Activated CD4-positive, alpha-beta T cell treated with anti-CD3 and anti-CD28 coated beads, Interleukin-10, Interleukin-2, amounts not matched to agents 100 ng/mL and 50 ng/mL, durations not matched to agents 16 hours and 8 hours (primary cell): ENCODE measurements around the gene AADAT.
"Not testable (repeated sequence)": the region's sequence is repeated elsewhere in the genome, so short reads cannot be mapped to it uniquely, and the experiment has no call there.

ENCODE experiments used
- DNase-seq: peaks from one replicate; pipeline ENCODE4 v3.0.0-alpha.2; 2020

AADAT gene

GRCh38 chr4:170089668-170090351 is at the start of gene AADAT:
AADAT (minus strand) TSS chr4:170089956; CDS start chr4:170089690, 266 bp downstream.
- peak; percentile 35 for DNase-seq

- peak; percentile 70 for DNase-seq
These were observed 48.9 kb upstream of the AADAT start for GRCh38 chr4:170138580-170139194.

DNA sequence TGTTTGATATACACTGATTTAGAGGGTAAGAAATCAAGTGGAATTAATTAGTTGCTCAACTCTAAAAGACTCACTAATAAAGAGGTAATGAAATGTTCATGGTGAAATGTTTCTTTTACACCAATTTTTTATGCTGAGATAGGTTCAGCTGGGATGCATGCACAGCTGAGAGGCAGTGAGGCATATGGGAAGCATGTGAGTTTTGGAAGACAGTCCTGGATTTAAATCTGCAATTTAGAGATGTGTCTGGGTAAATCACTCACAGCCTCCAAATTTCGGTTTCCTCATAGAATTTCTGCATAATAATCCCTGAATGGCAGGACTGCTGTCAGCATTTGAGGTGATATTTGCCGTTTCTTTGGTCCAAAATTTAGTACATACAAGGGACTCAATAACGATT is 48.2 kb upstream of the AADAT start:
- DNase-seq, result no peak

DNA sequence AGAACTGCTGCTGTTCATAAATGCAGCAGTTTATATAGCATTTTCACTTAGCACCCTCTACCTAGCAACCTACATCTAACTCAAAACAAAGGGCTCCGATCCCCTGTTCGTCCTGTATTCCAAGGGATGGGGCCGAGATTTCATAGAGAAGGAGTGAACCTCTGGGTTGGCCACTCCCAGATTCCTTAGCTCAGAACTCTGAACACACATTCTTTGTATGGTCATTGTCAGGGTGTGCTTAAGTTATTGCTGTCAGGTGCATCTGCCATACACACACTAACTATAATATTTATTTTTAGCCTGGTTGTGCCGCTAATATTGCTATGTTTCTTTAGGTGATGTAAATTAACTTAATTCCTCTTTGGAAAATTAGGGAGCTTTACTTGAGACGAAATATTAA is 47.7 kb upstream of the AADAT start:
- DNase-seq, result no peak

GRCh38 chr4:170134821-170135220 is 45.1 kb upstream of the AADAT start:
- DNase-seq, result no peak

DNA sequence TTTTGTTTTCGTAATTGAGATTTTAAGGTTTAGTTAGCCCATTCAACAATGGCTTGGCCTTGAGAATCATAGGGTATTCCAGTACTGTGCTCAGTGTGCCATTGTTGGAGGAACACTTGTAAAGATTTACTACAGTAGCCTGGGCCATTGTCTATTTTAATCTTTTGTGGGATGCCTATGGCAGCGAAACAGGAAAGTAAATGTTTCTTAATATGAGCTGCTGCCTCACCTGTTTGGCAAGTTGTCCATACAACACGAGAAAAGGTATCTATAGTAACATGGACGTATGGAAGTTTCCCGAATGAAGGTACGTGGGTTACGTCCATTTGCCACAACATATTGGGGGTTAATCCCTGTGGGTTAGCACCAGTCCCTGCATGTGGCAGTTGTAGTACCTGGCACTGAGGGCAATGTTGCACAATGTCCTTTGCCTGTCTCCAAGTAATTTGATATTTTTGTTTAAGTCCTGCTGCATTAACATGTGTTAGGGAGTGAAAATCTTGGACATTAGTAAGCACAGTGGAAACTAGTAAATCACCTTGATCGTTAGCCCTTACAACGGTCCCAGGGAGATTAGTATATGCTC is 38.6 kb upstream of the AADAT start:
- DNase-seq, result no peak

GRCh38 chr4:170127758-170128157 is 38.0 kb upstream of the AADAT start:
- no peak for DNase-seq

GRCh38 chr4:170124406-170124805 is 34.6 kb upstream of the AADAT start:
- no peak for DNase-seq

GRCh38 chr4:170122252-170122651 is 32.5 kb upstream of the AADAT start:
- no peak for DNase-seq

GRCh38 chr4:170114636-170115035 is 24.9 kb upstream of the AADAT start:
- no peak for DNase-seq

GRCh38 chr4:170114183-170114582 is 24.4 kb upstream of the AADAT start:
- not testable (repeated sequence) for DNase-seq

GRCh38 chr4:170111546-170111945 is 21.8 kb upstream of the AADAT start:
- no peak for DNase-seq

DNA sequence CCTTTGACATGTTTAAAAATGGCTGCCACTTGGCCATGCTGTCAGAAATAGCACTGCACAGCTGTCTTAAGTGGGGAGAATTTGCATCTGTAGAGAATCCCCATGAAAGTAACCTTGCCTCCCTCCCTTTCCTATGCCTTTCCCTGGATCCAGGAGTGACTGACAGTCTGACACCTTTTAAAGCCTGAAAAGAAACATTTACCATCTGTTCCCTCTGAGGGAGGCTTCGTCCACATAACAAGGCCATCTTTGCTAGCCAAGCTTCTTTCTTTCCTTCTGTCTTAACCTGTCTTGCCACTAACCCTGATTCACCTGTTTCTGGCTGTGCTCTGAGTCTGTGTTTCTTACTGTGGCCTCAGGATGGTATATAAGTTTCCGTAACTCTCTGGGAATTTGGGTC is 21.3 kb upstream of the AADAT start:
- no peak for DNase-seq

DNA sequence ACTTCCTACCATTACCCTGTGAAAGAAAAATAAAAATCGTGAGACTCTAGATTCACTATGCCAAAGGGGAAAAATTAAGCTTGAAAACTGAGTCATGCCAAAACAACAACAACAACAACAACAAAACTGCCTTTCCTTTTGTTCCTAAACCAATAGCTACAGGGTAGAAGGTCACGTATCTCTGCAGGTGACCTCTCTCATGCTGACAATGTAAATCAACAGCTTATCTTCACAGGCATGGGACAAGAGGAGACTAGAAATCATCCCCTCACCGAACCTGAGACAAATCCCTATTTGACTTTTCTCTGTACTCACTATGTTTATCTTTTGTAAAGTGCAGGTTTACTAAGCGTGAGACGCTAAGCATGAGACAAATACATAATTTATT is 20.5 kb upstream of the AADAT start:
- DNase-seq, result no peak

GRCh38 chr4:170109586-170110284 is 20.0 kb upstream of the AADAT start:
- DNase-seq, result no peak

DNA sequence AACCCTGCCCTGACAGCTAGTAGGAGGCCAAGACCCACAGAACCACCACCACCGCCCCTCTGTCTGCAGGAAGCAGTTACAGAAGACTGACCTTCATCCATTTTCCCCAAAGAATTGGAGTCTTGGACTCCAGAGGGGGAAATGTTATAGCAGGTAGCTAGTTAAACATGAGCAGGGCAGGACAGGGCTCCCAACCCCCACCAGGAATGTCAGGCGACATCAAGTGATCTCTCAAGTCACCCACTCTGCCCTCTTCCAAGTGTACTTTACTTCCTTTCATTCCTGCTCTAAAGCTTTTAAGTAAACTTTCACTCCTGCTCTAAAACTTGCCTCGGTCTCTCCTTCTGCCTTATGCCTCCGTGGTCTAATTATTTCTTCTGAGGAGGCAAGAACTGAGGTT is 17.1 kb upstream of the AADAT start:
- no peak for DNase-seq

DNA sequence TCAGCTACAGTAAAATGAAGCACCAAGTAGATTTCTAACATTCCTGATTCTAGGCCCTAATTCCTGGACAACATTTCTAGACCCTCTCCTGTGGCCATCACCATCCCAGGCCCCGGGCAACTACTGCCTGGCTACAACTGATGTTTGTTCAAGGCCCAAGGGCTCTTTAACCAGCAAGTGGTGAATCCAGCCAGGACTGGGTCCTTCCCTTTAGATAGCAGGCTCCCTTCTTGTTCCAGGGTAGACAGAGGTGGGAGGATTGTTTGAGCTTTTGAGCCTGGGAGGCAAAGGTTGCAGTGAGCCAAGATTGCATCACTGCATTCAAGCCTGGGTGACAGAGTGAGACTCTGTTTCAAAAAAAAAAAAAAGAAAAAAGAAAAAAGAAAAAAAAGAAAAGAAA is 12.7 kb upstream of the AADAT start:
- DNase-seq, result no peak

- DNase-seq, result not testable (repeated sequence)
These were observed 8.4 kb upstream of the AADAT start for GRCh38 chr4:170098171-170098570.

- no peak for DNase-seq
These were observed 7.9 kb upstream of the AADAT start for GRCh38 chr4:170097681-170098080.

DNA sequence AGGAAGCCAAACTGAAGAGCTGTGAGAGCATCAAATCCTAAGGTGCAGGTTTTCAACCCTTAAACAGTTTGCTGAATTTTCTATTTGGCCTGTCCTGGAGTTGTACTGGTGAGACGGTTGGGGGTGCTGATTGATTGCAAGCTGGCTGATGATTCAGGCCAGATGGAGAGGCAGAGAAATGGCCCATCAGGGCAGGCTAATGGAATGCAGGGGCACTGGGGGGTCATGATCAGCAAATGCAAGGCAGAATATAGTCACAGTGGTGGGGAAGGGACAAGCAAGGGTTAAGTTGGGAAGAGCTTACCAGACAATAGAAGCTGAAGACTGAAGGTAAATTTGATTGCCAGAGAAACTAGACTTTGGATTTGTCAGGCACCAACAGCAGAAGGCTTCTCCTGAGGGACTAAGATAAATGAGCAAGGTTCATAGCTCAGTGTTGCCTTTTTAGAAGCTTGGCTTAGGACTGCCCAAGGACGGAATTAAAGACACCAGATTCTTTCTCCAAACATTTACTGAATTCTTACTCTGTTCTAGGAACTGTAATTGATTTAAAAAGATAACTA is 4.3 kb upstream of the AADAT start:
- DNase-seq, result no peak

DNA sequence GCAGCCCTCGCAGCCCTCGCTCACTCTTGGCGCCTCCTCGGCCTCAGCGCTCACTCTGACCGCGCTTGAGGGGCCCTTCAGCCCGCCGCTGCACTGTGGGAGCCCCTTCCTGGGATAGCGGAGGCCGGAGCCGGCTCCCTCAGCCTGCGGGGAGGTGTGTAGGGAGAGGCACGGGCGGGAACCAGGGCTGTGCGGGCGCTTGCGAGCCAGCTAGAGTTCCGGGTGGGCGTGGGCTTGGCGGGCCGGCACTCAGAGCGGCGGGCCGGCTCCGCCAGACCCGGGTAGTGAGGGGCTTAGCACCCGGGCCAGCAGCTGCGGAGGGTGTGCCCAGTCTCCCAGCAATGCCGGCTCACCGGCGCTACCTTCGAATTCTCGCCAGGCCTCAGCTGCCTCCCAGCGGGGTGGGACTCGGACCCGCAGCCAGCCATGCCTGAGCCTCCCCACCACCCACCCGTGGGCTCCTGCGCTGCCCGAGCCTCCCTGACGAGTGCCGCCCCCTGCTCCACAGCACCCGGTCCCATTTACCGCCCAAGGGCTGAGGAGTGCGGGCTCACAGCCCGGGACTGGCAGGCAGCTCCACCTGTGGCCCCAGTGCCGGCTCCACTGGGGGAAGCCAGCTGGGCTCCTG is 1.4 kb upstream of the AADAT start:
- no peak for DNase-seq

DNA sequence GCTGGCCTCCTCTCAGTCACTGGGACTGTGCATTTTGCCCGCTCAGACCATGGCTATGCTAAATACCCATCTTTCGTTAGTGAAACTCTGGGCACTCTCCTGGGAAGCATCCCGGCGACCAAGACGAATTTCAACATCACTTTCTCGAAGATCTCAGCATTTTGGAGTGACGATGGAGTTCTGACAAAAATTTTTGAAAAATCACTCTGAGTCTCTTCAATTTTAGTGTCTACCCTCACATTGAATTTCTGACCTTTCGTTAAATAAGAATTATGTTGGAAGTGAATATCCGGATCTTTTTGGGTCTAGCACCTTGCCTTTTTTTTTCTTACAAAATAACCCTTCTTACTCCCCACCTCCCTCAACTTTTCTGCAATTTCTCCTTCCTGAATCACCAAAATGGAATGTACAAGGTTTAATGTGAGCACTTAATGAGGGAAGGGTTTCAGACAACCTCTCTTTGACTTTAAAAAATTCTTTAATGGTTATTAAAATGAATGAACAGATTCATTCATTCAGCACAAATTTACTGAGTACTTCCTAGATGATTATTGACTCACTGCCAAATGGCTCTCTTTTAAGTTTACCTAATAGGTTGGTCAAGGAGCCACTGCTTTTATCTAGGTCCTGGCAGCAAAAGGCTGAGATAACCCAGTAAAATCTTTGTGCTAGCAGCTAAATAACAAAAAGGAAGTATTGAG is 746 bp upstream of the AADAT start:
- no peak for DNase-seq
